Right kidney (tissue), 1 donor: Measurements from ENCODE around the gene NDUFA12.

ENCODE experiments used
- DNase-seq: peaks from one replicate; pipeline ENCODE4 v3.0.0-alpha.2; 2016

NDUFA12 gene

DNA sequence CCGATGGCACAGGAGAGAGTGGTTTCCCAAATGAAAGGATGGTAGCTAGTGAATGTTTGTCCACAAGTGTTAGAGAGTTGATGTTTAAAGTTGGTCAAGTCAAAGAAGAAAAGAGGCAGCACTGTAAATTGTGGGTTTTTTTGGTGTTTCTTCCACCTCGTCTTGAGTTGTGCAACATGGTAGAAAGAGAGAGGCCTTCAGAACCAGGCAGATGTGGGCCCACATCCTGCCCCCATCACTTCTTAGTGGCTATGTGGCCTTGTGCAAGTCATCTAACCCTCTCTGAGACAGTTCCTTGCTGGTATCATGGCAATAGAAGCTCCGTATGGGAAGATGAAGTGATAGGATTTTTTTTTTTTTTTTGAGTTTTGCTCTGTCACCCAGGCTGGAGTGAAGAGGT, 60.8 kb downstream of the NDUFA12 start:
- no peak for DNase-seq

DNA sequence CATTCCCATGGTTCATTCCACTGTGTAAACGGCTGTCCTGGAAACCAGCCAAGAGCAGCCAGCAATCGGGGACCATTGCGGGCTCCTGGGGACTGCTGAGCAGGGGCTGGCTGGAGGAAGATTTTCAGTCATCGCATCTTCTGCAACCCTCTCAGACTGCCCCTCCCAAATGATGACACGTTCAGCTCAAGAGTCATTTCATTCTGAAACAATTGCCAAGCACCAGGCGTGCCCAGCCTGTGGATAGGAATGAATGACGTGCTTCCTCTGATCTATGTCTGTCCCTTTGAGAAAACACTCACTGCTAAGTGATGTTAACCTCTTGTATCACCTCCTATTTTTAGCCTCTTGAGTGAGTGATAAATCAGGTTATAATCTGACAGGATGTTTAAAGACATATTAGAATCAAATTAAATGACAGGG, 62.0 kb downstream of the NDUFA12 start:
- DNase-seq = no peak

DNA sequence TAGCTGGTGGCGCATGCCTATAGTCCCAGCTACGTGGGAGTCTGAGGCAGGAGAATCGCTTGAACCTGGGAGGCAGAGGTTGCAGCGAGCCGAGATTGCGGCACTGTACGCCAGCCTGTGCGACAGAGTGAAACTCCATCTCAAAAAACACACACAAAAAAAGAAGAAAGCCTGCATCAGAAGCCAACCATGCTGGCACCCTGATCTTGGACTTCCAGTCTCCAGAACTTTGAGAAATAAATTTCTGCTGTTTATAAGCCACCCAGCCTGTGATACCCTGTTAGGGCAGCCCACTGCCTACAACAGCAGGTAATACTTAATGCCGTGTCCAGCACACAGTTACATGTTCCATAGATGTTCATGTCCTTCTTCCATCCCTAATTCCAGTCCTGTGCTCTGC, 62.7 kb downstream of the NDUFA12 start:
- DNase-seq = no peak

DNA sequence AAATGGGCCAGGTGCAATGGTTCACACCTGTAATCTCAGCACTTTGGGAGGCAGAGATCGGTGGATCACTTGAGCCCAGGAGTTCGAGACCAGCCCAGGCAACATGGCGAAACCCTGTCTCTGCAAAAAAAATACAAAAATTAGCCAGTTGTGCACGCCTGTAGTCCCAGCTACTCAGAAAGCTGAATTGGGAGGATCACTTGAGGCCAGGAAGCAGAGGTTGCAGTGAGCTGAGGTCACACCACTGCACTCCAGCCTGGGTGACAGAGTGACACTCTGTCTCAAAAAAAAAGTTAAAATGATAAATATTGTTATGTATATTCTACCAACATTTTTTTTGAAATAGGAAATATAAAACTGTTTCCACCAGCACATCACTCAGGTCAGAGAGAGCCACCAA, 64.9 kb downstream of the NDUFA12 start:
- DNase-seq = no peak

DNA sequence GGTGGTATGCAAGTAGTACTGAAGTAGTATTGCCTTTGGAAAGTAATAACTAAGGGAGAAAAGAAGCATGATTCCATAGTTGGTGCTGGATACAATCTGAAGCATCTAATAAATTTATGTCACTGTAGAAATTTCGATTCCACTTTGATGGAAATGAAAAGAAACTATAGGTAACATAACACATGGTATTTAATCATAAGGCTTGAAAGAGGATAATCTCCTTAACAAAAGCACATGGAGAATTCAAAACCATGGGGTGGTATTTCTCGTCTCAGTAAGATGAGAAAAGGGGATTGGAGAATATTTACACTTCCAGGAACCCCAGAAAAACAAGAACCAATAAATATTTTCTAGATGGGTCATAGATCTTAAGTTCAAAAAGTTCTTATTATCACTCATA, 72.7 kb downstream of the NDUFA12 start:
- no peak for DNase-seq

DNA sequence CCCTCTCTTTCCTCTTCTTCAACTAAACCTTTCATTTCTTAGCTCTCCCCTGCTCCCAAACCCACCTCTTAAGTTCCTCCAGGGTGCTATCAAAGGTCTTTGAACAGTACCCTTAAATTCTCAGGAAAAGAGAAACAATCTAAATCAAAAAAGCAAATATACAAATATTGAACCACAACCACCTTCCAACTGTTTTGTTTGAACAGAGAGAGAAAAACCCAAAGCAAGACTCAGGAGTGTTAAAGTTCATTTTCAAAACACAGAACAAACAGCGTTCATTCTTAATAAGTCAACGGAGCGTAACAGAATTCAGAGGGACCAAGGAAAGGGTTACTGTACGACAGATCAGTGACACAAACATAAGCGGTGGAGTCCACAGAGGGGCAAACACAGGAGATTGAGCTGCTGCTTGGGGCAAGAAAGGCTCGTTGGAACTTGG, 73.3 kb downstream of the NDUFA12 start:
- no peak for DNase-seq

DNA sequence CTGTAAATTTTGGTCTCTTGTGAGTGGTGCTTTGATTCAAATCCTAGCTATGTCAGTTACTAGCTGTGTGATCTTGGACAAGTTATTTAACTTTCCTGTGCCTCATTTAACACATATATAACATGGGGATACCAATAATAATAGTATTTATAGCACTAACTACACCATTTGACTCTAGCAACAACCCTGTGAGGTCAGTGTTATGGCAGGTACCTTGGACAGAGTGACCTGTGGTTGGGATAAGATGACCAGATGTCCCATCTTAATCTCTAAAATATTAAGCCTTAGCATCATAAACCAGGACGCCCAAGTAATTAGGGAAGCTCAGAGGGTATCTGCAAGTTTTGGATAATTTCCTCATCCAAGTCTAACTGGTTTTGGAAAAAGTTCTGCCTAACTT, 73.7 kb downstream of the NDUFA12 start:
- no peak for DNase-seq

DNA sequence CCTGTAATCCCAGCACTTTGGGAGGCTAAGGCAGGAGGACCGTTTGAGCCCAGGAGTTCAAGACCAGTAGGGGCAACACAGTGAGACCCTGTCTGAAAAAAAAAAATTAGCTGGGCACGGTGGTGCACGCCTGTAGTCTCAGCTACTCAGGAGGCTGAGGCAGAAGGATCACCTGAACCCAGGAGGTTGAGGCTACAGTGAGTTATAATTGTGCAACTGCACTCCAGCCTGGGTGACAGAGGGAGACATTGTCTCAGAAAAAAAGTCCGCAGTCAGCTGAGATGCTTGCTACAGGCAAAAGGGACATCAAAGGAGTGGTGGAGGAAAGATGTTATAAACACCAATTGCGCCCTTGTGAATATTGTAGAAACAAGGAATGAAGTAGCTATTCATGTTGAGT, 77.8 kb downstream of the NDUFA12 start:
- DNase-seq = no peak

DNA sequence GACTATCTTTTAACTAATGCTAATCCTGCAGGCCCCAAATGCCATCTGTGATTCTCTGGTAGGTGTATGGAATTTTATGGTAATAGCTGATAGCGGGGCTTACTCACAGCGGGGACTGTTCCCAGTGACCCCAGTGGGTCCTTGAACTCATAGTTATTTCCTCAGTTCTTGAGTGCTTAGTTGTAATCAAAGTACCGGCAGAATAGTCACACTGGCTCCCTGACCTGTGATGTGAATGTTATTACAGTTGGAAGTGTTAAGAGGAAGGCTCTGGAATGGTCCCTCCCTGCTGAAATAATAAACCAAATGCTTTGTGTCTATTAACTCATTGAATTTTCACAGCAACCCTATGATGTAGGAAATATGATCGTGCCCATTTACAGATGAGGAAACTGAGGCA, 78.3 kb downstream of the NDUFA12 start:
- DNase-seq = no peak

DNA sequence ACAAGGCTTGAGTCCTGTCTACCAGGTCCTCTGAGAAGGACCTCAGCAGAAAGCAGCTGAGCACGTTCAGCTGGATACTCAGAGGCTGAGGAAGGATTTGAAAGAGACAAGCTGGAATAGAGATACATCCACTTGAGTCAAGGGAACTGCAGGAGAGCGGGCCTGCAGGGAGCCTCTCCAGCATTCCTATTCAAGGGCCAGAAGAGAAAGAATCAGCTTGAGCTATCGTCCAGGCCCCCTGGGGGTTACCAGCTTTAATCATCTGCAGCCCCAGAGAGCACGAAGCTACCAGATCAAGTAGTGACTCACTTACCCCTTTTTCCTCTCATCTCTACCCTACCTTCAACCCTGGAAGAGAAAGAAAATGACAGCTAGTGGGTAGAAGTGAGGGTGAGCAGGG, 80.9 kb downstream of the NDUFA12 start:
- no peak for DNase-seq
